Thyroid gland (tissue), 4 donors: ENCODE measurements around the gene ATRN. TPM values are rescaled to one million over a fixed set of nuclear protein-coding genes. Genes with fewer than 3 reads are reported as not detected.

Source experiments
- DNase-seq, 2 donors: peaks; one replicate each; pipeline ENCODE4 v3.0.0-alpha.2; 2019
- H3K27ac ChIP-seq, 3 donors: fragments of 200-600 bp; sonication (generic); 1 replicate in 2 of 3; 2 replicates in 1 of 3; pipeline ENCODE4 v1.5.1; 2016 to 2019; ENCODE audit warnings: mild to moderate bottlenecking in 1 of 3, moderate library complexity in 1 of 3
- H3K27me3 ChIP-seq: fragments of 200-600 bp; sonication (generic); one replicate; pipeline ENCODE4 v1.5.1; 2019
- H3K36me3 ChIP-seq, 2 donors: fragments of 200-600 bp; sonication (generic); one replicate each; pipeline ENCODE4 v1.5.1; 2016 to 2019
- H3K4me1 ChIP-seq, 2 donors: fragments of 200-600 bp; sonication (generic); one replicate each; pipeline ENCODE4 v1.5.1; 2017 to 2019
- H3K4me3 ChIP-seq, 3 donors: fragments of 200-600 bp; sonication (generic); replicated peaks in 1 of 3; 1 replicate in 2 of 3; 2 replicates in 1 of 3; pipeline ENCODE4 v1.5.1; 2016; ENCODE audit warnings: mild to moderate bottlenecking in 1 of 3
- H3K9me3 ChIP-seq: fragments of 200-600 bp; sonication (generic); one replicate; pipeline ENCODE4 v1.5.1; 2017
- POLR2A ChIP-seq, 2 donors: fragments of 450-650 bp; IDR thresholded peaks; one replicate each; pipeline ENCODE4 v1.6.1; 2017; ENCODE audit warnings: antibody characterized with exemption in 2 of 2, mild to moderate bottlenecking in 2 of 2, moderate library complexity in 1 of 2
- WGBS, 2 donors: methylation state at CpG; one replicate each; pipeline ENCODE4 v1.1.5; 2017; 5-methylcytosine and 5-hydroxymethylcytosine counted together
- intact Hi-C: fragments of 100-400 bp; cut with DNase I; formaldehyde crosslinking; loops from one replicate; pipeline ENCODE4 v1.15.1; 2023
- total RNA-seq, 4 donors: library from RNA; depleted of rRNA; stranded (reverse); fragments of >200 nt; gene quantifications; one replicate each; pipeline ENCODE4 v1.2.3, GENCODE V29; 2016
- TF ChIP-seq, protein P1 (sequence below), 6 experiments: fragments of 200-600 bp in 3 of 6; fragments of 450-650 bp in 3 of 6; sonication (generic) in 3 of 6; IDR thresholded peaks; one replicate each; pipeline ENCODE4 v1.5.1; 2016 to 2019; ENCODE audit warnings: antibody characterized with exemption in 6 of 6, mild to moderate bottlenecking in 2 of 6, inconsistent platforms in 1 of 6, moderate library complexity in 1 of 6

ATRN gene
- total RNA-seq, 4 donors from 2014 or later: 43.0 to 81.8 (median 61.4) TPM

DNA sequence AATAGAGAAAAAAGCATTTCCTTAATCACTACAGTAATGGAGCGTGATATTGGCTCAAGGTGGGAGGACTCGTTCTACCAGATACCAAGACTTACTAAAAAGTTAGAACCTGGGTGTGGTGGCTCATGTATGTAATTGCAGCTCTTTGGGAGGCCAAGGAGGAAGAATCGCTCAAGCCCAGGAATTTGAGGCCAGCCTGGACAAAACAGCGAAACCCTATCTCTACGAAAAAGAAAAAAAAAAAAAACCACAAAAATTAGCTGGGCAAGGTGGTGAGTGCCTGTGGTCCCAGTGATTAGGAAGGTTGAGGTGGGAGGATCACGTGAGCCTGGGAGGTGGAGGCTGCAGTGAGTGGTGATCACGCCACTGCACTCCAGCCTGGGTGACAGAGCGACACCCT is 24.0 kb upstream of the ATRN start:
- no peaks in the 10 kb centered on the region for H3K36me3 ChIP-seq
- no peak for DNase-seq
- 94 to 96% methylated on average over 8 of the region's 8 CpGs for WGBS, 2 donors
- H3K27me3 ChIP-seq: no peaks in the 10 kb centered on the region
- H3K9me3 ChIP-seq: no peaks in the 10 kb centered on the region
- H3K27ac ChIP-seq: no peak overlapping the region
- no peak overlapping the region for H3K4me3 ChIP-seq
- intact Hi-C loops: no loop called here
- TF ChIP-seq POLR2A (IDR thresholded peaks at IDR 0.05): no peak
- TF ChIP-seq, protein P1, sequence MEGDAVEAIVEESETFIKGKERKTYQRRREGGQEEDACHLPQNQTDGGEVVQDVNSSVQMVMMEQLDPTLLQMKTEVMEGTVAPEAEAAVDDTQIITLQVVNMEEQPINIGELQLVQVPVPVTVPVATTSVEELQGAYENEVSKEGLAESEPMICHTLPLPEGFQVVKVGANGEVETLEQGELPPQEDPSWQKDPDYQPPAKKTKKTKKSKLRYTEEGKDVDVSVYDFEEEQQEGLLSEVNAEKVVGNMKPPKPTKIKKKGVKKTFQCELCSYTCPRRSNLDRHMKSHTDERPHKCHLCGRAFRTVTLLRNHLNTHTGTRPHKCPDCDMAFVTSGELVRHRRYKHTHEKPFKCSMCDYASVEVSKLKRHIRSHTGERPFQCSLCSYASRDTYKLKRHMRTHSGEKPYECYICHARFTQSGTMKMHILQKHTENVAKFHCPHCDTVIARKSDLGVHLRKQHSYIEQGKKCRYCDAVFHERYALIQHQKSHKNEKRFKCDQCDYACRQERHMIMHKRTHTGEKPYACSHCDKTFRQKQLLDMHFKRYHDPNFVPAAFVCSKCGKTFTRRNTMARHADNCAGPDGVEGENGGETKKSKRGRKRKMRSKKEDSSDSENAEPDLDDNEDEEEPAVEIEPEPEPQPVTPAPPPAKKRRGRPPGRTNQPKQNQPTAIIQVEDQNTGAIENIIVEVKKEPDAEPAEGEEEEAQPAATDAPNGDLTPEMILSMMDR (IDR thresholded peaks at IDR 0.05): no peak
- no peaks in the 10 kb centered on the region for H3K4me1 ChIP-seq

DNA sequence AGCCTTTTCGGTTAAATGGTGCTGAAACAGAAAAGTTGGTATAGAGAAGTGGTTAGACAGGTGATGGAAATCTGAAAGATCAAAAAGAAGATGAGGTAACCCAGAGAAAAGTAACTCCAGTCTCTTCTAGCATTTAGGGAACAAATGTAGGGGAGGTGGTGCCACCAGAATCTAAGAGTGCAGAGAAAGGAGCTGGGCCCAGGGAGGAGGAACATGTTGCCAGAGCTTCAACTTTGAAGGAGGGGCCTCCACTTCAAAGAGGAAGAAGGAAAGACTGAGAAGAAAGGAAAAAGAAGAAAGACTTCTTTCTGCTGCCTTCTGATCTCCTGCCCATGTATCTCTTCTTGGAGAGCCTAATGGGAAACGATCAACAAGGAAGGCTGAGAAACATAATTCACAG is 23.5 kb upstream of the ATRN start:
- Histone ChIP-seq H3K27ac (no peak overlapping the region), H3K27me3 (no peaks in the 10 kb centered on the region), H3K4me1 (no peaks in the 10 kb centered on the region), H3K9me3 (no peaks in the 10 kb centered on the region), H3K4me3 (no peak overlapping the region), H3K36me3 (no peaks in the 10 kb centered on the region)
- no peak for DNase-seq
- TF ChIP-seq, protein P1 (IDR thresholded peaks at IDR 0.05): no peak
- TF ChIP-seq POLR2A (IDR thresholded peaks at IDR 0.05): no peak
- intact Hi-C loops: no loop called here
- WGBS, 2 donors: 83 to 93% methylated on average over 2 of the region's 2 CpGs

DNA sequence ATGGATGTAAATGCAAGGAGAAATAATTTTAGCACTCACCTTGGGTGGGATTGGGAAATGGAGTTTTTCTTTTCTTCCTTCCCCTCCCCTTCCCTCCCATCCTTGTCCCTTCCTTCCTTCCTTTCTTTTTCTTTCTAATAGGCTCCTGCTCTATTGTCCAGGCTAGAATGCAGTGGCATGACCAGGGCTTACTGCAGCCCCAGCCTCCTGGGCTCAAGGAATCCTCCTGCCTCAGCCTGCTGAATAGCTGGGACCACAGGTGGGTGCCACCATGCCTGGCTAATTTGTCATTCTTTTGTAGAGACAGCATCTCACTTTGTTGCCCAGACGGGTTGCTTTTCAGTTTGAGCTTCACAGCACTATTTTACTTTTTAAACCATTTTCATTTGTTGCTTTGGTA is 21.5 kb upstream of the ATRN start:
- Histone ChIP-seq H3K4me1 (no peaks in the 10 kb centered on the region), H3K9me3 (no peaks in the 10 kb centered on the region), H3K27ac (no peak overlapping the region), H3K36me3 (no peaks in the 10 kb centered on the region), H3K4me3 (no peak overlapping the region), H3K27me3 (no peaks in the 10 kb centered on the region)
- 83 to 85% methylated on average over 1 of the region's 1 CpG for WGBS, 2 donors
- intact Hi-C loops: no loop called here
- TF ChIP-seq, protein P1 (IDR thresholded peaks at IDR 0.05): no peak
- no peak for TF ChIP-seq POLR2A (IDR thresholded peaks at IDR 0.05)
- DNase-seq: no peak

DNA sequence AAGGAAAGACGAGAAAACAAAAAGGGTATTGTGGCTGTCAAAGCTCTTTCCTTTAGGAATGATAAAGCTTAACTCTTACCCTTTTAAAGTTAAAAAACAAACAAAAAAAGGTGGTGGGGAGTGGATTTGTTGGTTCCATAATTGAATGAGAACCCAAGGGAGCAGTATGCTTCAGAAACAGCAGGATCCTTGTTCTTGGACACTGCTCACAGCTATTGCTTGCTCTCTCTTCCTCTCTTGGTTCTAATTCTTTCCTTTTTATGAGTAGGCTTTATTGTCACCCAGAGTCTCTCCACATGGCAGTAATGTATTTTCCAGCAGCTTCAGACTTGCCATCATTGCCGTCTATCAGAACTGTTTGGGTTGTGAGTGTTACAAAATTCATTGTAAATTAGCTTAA is 18.7 kb upstream of the ATRN start:
- TF ChIP-seq, protein P1 (IDR thresholded peaks at IDR 0.05): no peak
- no peak for TF ChIP-seq POLR2A (IDR thresholded peaks at IDR 0.05)
- Histone ChIP-seq H3K27ac (no peak overlapping the region), H3K27me3 (no peaks in the 10 kb centered on the region), H3K36me3 (no peaks in the 10 kb centered on the region), H3K4me3 (no peak overlapping the region), H3K4me1 (no peaks in the 10 kb centered on the region), H3K9me3 (no peaks in the 10 kb centered on the region)
- intact Hi-C loops: no loop called here
- 68 to 83% methylated on average over 2 of the region's 2 CpGs for WGBS, 2 donors
- no peak for DNase-seq

DNA sequence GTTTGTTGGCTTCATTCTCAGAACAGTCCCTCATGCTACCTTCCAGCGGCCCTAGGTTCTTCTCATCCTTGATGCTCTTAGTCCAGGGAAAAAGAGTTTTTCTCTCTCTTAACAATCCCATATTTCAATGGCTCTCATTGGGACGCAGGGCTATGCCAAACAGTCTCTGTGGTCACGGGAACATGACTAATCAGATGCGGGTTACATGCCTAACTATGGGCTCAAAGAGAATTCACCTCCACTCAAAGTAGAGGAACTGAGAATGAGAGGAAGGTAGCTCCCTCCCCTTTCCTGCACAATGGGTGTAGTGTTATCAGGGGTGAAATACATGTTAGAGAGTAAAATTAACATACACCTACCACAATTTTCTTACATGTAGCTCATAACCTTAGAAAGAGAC is 18.1 kb upstream of the ATRN start:
- H3K4me3 ChIP-seq: no peak overlapping the region
- H3K4me1 ChIP-seq: no peaks in the 10 kb centered on the region
- 82 to 91% methylated on average over 4 of the region's 4 CpGs for WGBS, 2 donors
- H3K9me3 ChIP-seq: no peaks in the 10 kb centered on the region
- no peaks in the 10 kb centered on the region for H3K27me3 ChIP-seq
- no peak overlapping the region for H3K27ac ChIP-seq
- TF ChIP-seq, protein P1 (IDR thresholded peaks at IDR 0.05): no peak
- no peak for TF ChIP-seq POLR2A (IDR thresholded peaks at IDR 0.05)
- DNase-seq: no peak
- intact Hi-C loops: no loop called here
- H3K36me3 ChIP-seq: no peaks in the 10 kb centered on the region
